CD14-positive monocyte (primary cell): Measurements from ENCODE around the gene RIGI. TPM values are rescaled to one million over a fixed set of nuclear protein-coding genes. Genes with fewer than 3 reads are reported as not detected.
A peak's percentile ranks its signal among the peaks of the same experiment; 100 is the strongest.
"Not testable (repeated sequence)": the region's sequence is repeated elsewhere in the genome, so short reads cannot be mapped to it uniquely, and the experiment has no call there.

Experiments
- DNase-seq, 3 donors: peaks; one replicate each; pipeline ENCODE4 v3.0.0-alpha.2; 2011 to 2022
- H2AFZ ChIP-seq: 2 replicates; pipeline ENCODE4 v1.6.0; 2012; ENCODE audit warnings: mild to moderate bottlenecking, low read depth, low read length, inconsistent platforms; ENCODE audit not compliant: insufficient read depth, poor library complexity, severe bottlenecking
- H3K27ac ChIP-seq, 2 donors: 1 replicate in 1 of 2; 2 replicates in 1 of 2; pipeline ENCODE4 v1.5.1; 2012 to 2013; ENCODE audit warnings: low read length in 2 of 2, control low read depth in 1 of 2, inconsistent platforms in 1 of 2, low read depth in 1 of 2, mild to moderate bottlenecking in 1 of 2
- H3K27me3 ChIP-seq, 2 donors: one replicate each; pipeline versions ENCODE4 v1.6.0 to v1.6.1; 2011 to 2013; ENCODE audit warnings: low read length in 2 of 2; ENCODE audit not compliant: control insufficient read depth in 2 of 2, insufficient read depth in 2 of 2
- H3K36me3 ChIP-seq, 2 donors: replicated peaks in 1 of 2; 1 replicate in 1 of 2; 2 replicates in 1 of 2; pipeline versions ENCODE4 v1.5.1 to v1.6.1; 2012 to 2013; ENCODE audit warnings: low read length in 2 of 2, control low read depth in 1 of 2, inconsistent platforms in 1 of 2, mild to moderate bottlenecking in 1 of 2; ENCODE audit not compliant: insufficient read depth in 2 of 2, control insufficient read depth in 1 of 2
- H3K4me1 ChIP-seq, 2 donors: 1 replicate in 1 of 2; 2 replicates in 1 of 2; pipeline versions ENCODE4 v1.5.1 to v1.6.1; 2012 to 2013; ENCODE audit warnings: low read length in 2 of 2, control low read depth in 1 of 2, inconsistent platforms in 1 of 2, mild to moderate bottlenecking in 1 of 2, moderate library complexity in 1 of 2; ENCODE audit not compliant: insufficient read depth in 2 of 2, control insufficient read depth in 1 of 2
- H3K4me2 ChIP-seq: replicated peaks from 2 replicates; pipeline ENCODE3; 2012; ENCODE audit warnings: low read length, moderate library complexity, mild to moderate bottlenecking; ENCODE audit not compliant: poor library complexity, severe bottlenecking; ENCODE audit errors: extremely low read depth
- H3K4me3 ChIP-seq, 3 experiments: fragments of 200-600 bp in 1 of 3; sonication (generic) in 1 of 3; replicated peaks in 1 of 3; 1 replicate in 2 of 3; 2 replicates in 1 of 3; pipeline ENCODE4 v1.5.1; 2011 to 2013; ENCODE audit warnings: low read length in 3 of 3, mild to moderate bottlenecking in 3 of 3, control low read depth in 2 of 3, low read depth in 2 of 3, inconsistent platforms in 1 of 3, moderate library complexity in 1 of 3
- H3K79me2 ChIP-seq: 2 replicates; pipeline ENCODE4 v1.6.0; 2012; ENCODE audit warnings: mild to moderate bottlenecking, control low read depth, inconsistent platforms, low read length, moderate library complexity; ENCODE audit not compliant: insufficient read depth
- H3K9ac ChIP-seq: 2 replicates; pipeline ENCODE4 v1.6.0; 2017; ENCODE audit warnings: low read length, mild to moderate bottlenecking; ENCODE audit not compliant: insufficient read depth, poor library complexity, severe bottlenecking
- H3K9me3 ChIP-seq, 2 donors: replicated peaks in 1 of 2; 1 replicate in 1 of 2; 2 replicates in 1 of 2; pipeline versions ENCODE4 v1.5.1 to v1.6.1; 2012 to 2013; ENCODE audit warnings: low read length in 2 of 2, control low read depth in 1 of 2; ENCODE audit not compliant: control insufficient read depth in 1 of 2, insufficient read depth in 1 of 2
- H4K20me1 ChIP-seq: 2 replicates; pipeline ENCODE4 v1.6.0; 2012; ENCODE audit warnings: mild to moderate bottlenecking, low read length, control low read depth, moderate library complexity; ENCODE audit not compliant: insufficient read depth
- H3K27ac Mint-ChIP-seq, 7 donors: one replicate each; pipeline ENCODE4 v1.8.0; 2020; ENCODE audit warnings: mild to moderate bottlenecking in 7 of 7, mixed read lengths in 7 of 7, moderate library complexity in 6 of 7, inconsistent platforms in 2 of 7
- H3K27me3 Mint-ChIP-seq, 3 donors: one replicate each; pipeline ENCODE4 v1.8.0; 2021 to 2022; ENCODE audit warnings: low read depth in 3 of 3, mild to moderate bottlenecking in 3 of 3, mixed read lengths in 3 of 3, moderate library complexity in 3 of 3, inconsistent platforms in 1 of 3
- H3K36me3 Mint-ChIP-seq, 2 donors: one replicate each; pipeline ENCODE4 v1.8.0; 2020; ENCODE audit warnings: mixed read lengths in 2 of 2, inconsistent platforms in 1 of 2, mild to moderate bottlenecking in 1 of 2
- H3K4me1 Mint-ChIP-seq: one replicate; pipeline ENCODE4 v1.8.0; 2020; ENCODE audit warnings: mild to moderate bottlenecking, mixed read lengths
- H3K4me3 Mint-ChIP-seq, 2 donors: one replicate each; pipeline ENCODE4 v1.8.0; 2020; ENCODE audit warnings: mild to moderate bottlenecking in 2 of 2, mixed read lengths in 2 of 2, moderate library complexity in 1 of 2
- H3K9me3 Mint-ChIP-seq, 7 donors: one replicate each; pipeline ENCODE4 v1.8.0; 2020 to 2022; ENCODE audit warnings: mixed read lengths in 7 of 7, mild to moderate bottlenecking in 6 of 7, moderate library complexity in 6 of 7, inconsistent platforms in 2 of 7
- CTCF ChIP-seq: fragments of 200-600 bp; IDR thresholded peaks from one replicate; pipeline ENCODE4 v1.8.0; 2022; ENCODE audit warnings: antibody characterized with exemption, mild to moderate bottlenecking
- WGBS: methylation state at CpG from one replicate; pipeline ENCODE4 v1.1.5; 2013; ENCODE audit warnings: missing lambda C conversion rate; ENCODE audit not compliant: insufficient coverage; 5-methylcytosine and 5-hydroxymethylcytosine counted together
- intact Hi-C, 2 donors: fragments of 100-400 bp; cut with micrococcal nuclease; formaldehyde crosslinking; loops; one replicate each; pipeline versions ENCODE4 v1.15.0 to v1.15.1; 2023
- polyA plus RNA-seq, 3 donors: library from polyadenylated mRNA; depleted of rRNA in 1 of 3; unstranded in 2 of 3; stranded (reverse) in 1 of 3; fragments of 300-500 nt in 2 of 3; fragments of >200 nt in 1 of 3; fragmentation: Illumina TruSeq in 2 of 3; gene quantifications; 1 replicate in 2 of 3; 2 replicates in 1 of 3; pipeline ENCODE4 v1.2.3, GENCODE V29; 2012 to 2021

RIGI gene
- polyA plus RNA-seq, 3 donors: 7.6 to 14.3 (median 8.9) TPM

- peak overlapping the region; percentile 76 to 95 for H3K27ac ChIP-seq
- peaks cover 42% of the 10 kb centered on the region for H4K20me1 ChIP-seq
- no peaks in the 10 kb centered on the region for H3K9me3 ChIP-seq
- Mint-ChIP-seq H3K4me3 (peak overlapping the region; percentile 96 to 98), H3K4me1 (peaks cover 42% of the 10 kb centered on the region), H3K27me3 (peaks cover 0 to 3% (median 0%) of the 10 kb centered on the region in 3 donors), H3K27ac (peak overlapping the region; percentile 91 to 97 (median 95)), H3K36me3 (peaks cover 10 to 17% of the 10 kb centered on the region in 2 donors), H3K9me3 (peaks cover 0 to 6% (median 3%) of the 10 kb centered on the region in 7 donors)
- peak overlapping the region; percentile 88 for H3K4me2 ChIP-seq
- peak overlapping the region; percentile 81 to 98 (median 91) for H3K4me3 ChIP-seq
- no peaks in the 10 kb centered on the region for H3K36me3 ChIP-seq
- H3K9ac ChIP-seq: peak overlapping the region; percentile 73
- 33% methylated on average over 19 of the region's 22 CpGs for WGBS
- peak overlapping the region; percentile 98 for H2AFZ ChIP-seq
- no peak for TF ChIP-seq CTCF
- DNase-seq: peak; percentile 3 to 28 (median 27)
- no peaks in the 10 kb centered on the region for H3K27me3 ChIP-seq
- intact Hi-C loops: loop anchor here in 1 of 2 donors (10.0 kb wide), 1 partner anchor 50 kb away; the partner anchor contains the start of gene NDUFB6
- peaks cover 43% of the 10 kb centered on the region for H3K79me2 ChIP-seq
- H3K4me1 ChIP-seq: peaks cover 20 to 29% of the 10 kb centered on the region in 2 donors
Observed at GRCh38 chr9:32524892-32525708, 896 bp downstream of the RIGI start.

- 98% methylated on average over 11 of the region's 11 CpGs for WGBS
- not testable (repeated sequence) for H2AFZ ChIP-seq, H3K9ac ChIP-seq, H3K27me3 ChIP-seq, H3K9me3 Mint-ChIP-seq, H3K9me3 ChIP-seq, H3K36me3 ChIP-seq, H3K27me3 Mint-ChIP-seq, H3K27ac ChIP-seq, DNase-seq
- peaks cover 45% of the 10 kb centered on the region for H3K79me2 ChIP-seq
- H3K4me2 ChIP-seq: peak overlapping the region; percentile 88
- peak overlapping the region in 1 of 3 experiments; percentile 98 for H3K4me3 ChIP-seq
- peaks cover 20 to 29% of the 10 kb centered on the region in 2 donors for H3K4me1 ChIP-seq
- peaks cover 42% of the 10 kb centered on the region for H3K4me1 Mint-ChIP-seq
- peak overlapping the region; percentile 96 to 98 for H3K4me3 Mint-ChIP-seq
- peaks cover 46% of the 10 kb centered on the region for H4K20me1 ChIP-seq
- peak overlapping the region in 2 of 7 donors; percentile 27 to 95 for H3K27ac Mint-ChIP-seq
- H3K36me3 Mint-ChIP-seq: peaks cover 10 to 17% of the 10 kb centered on the region in 2 donors
- intact Hi-C loops: loop anchor here in 1 of 2 donors (10.0 kb wide), 1 partner anchor 50 kb away; the partner anchor contains the start of gene NDUFB6
Observed at GRCh38 chr9:32524558-32524891, 1.5 kb downstream of the RIGI start.
